SK-N-SH treated with all-trans-retinoic acid at 6 μM for 48 hours (cell line): ENCODE results near the gene PRDX6.

ENCODE experiments used
- TF ChIP-seq, protein P1 (sequence below): fragments of 250-450 bp; sonication (Bioruptor Pico); IDR thresholded peaks from 2 replicates; pipeline ENCODE4 v1.8.0; 2020; ENCODE audit warnings: mild to moderate bottlenecking, moderate library complexity, borderline replicate concordance
- TF ChIP-seq, protein P2 (sequence below): fragments of 250-450 bp; sonication (Bioruptor Pico); IDR thresholded peaks from 2 replicates; pipeline ENCODE4 v1.5.1; 2021; ENCODE audit warnings: mild to moderate bottlenecking, moderate library complexity

DNA sequence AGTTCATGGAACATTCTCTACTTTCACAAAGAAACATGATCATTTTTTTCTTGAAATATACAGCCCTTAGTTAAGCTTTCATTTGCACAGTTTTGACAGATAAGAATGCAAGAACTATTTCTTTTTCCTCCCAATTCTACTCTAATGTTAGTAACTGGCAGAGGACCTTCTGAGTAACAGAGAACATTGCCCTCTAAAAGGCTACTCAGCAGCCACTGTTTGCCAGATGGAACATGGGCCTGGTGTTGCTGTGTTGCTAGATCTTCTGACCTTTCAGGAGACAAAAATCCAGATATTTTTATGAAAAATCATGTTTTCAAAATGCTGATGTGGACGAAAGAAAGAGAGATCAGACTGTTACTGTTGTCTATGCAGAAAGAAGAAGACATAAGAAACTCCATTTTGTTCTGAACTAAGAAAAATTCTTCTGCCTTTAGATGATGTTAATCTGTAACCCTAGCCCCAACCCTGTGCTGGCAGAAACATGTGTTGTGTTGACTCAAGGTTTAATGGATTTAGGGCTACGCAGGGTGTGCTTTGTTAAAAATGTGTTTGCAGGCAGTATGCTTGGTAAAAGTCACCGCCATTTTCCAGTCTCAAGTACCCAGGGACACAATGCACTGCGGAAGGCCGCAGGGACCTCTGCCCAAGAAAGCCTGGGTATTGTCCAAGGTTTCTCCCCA is 2.9 kb upstream of the PRDX6 start:
- TF ChIP-seq, protein P1, sequence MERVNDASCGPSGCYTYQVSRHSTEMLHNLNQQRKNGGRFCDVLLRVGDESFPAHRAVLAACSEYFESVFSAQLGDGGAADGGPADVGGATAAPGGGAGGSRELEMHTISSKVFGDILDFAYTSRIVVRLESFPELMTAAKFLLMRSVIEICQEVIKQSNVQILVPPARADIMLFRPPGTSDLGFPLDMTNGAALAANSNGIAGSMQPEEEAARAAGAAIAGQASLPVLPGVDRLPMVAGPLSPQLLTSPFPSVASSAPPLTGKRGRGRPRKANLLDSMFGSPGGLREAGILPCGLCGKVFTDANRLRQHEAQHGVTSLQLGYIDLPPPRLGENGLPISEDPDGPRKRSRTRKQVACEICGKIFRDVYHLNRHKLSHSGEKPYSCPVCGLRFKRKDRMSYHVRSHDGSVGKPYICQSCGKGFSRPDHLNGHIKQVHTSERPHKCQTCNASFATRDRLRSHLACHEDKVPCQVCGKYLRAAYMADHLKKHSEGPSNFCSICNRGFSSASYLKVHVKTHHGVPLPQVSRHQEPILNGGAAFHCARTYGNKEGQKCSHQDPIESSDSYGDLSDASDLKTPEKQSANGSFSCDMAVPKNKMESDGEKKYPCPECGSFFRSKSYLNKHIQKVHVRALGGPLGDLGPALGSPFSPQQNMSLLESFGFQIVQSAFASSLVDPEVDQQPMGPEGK (CRISPR knock-in tag): no peak
- TF ChIP-seq, protein P2, sequence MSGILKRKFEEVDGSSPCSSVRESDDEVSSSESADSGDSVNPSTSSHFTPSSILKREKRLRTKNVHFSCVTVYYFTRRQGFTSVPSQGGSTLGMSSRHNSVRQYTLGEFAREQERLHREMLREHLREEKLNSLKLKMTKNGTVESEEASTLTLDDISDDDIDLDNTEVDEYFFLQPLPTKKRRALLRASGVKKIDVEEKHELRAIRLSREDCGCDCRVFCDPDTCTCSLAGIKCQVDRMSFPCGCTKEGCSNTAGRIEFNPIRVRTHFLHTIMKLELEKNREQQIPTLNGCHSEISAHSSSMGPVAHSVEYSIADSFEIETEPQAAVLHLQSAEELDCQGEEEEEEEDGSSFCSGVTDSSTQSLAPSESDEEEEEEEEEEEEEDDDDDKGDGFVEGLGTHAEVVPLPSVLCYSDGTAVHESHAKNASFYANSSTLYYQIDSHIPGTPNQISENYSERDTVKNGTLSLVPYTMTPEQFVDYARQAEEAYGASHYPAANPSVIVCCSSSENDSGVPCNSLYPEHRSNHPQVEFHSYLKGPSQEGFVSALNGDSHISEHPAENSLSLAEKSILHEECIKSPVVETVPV: no peak
